HG03280 (cell line): Measurements from ENCODE around the gene TRIM9.
"Not testable (repeated sequence)": the region's sequence is repeated elsewhere in the genome, so short reads cannot be mapped to it uniquely, and the experiment has no call there.

Experiments used
- ATAC-seq: cut with Tn5 transposase; IDR thresholded peaks from one replicate; pipeline ENCODE4 v1.9.1; 2021; ENCODE audit warnings: mild to moderate bottlenecking, moderate library complexity; ENCODE audit not compliant: unreplicated experiment

The TRIM9 gene

GRCh38 chr14:50967790-50968189, 127.1 kb downstream of the TRIM9 start:
- ATAC-seq: no peak

- no peak for ATAC-seq
Measured at GRCh38 chr14:50967103-50967502, 127.8 kb downstream of the TRIM9 start.

- ATAC-seq: no peak
Measured at GRCh38 chr14:50964683-50965390, 130.1 kb downstream of the TRIM9 start.

GRCh38 chr14:50963919-50964318, 131.0 kb downstream of the TRIM9 start:
- ATAC-seq: no peak

- ATAC-seq: no peak
Measured at GRCh38 chr14:50961605-50962221, 133.2 kb downstream of the TRIM9 start.

- no peak for ATAC-seq
Measured at GRCh38 chr14:50957296-50957695, 137.6 kb downstream of the TRIM9 start.

DNA sequence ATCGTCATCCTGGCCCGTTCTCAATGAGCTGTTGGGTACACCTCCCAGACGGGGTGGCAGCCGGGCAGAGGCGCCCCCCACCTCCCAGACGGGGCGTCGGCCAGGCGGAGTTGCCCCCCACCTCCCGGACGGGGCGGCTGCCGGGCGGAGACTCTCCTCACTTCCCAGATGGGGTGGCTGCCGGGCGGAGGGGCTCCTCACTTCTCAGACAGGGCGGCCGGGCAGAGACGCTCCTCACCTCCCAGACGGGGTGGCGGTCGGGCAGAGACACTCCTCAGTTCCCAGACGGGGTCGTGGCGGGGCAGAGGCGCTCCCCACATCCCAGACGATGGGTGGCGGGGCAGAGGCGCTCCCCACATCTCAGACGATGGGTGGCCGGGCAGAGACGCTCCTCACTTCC, 138.5 kb downstream of the TRIM9 start:
- not testable (repeated sequence) for ATAC-seq

DNA sequence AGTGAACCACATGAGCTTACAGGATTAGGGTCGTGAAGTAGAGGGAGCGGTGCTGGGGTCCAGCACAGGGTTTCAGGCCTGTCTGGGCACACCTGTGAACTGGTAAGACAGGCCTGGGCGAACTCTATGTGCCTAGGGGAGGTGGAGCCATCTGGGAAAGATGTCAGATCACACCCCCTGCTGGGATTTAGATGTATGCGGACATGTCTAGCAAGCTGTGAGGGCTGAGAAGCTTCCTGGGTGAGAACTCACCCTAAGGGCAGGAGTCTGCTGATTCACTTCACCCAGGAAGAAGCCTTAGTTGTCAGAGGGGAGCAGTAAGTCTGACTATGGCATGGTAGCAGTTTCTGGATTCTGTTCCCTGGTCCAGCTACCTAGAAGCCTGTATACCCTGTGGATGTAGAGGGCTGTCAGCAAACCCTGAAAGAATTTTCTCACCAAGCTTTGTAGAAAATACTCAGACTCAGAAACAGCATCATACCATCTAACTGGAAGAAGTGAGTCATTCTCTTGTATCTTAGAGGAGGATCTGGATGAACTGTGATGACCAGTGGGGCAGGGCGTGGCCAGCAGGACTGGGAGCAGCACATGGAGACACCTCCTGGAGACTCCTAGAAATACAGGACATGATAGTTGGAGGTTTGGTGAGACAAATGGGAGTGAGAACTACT, 139.4 kb downstream of the TRIM9 start:
- no peak for ATAC-seq

GRCh38 chr14:50954811-50955372, 140.0 kb downstream of the TRIM9 start:
- ATAC-seq: no peak

DNA sequence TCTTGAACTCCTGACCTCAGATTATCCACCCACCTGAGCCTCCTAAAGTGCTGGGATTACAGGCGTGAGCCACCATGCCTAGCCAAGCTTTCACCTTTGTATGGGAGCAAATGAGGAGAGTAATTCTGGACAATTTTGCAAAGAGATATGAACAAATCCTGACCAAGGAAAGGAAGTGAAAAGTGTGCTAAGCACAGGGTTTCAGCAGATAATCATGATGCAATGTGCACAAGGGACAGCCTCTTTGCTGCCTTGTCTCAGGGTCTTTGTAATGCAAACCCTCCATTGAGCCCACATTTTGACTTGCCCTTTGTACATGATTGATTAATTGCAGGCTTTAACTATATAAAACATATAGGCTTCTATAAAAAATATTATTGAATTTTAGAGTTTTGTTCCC, 141.4 kb downstream of the TRIM9 start:
- ATAC-seq: no peak

DNA sequence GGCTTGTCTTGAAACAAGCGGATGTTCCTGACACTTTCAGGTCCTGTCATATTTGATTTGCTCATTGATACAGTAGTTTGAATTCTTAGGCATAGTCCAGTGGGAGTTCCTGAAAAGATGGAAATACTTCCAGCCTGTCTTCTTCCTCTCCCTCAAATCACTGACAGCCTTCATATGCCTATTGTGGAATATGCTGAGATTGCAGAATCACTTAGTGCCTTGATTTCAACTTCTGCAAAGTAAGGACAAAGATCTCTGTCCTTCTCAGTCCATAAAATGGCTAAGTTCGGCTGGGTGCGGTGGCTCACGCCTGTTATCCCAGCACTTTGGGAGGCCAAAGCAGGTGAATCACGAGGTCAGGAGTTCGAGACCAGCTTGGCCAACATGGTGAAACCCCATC, 143.9 kb downstream of the TRIM9 start:
- no peak for ATAC-seq

DNA sequence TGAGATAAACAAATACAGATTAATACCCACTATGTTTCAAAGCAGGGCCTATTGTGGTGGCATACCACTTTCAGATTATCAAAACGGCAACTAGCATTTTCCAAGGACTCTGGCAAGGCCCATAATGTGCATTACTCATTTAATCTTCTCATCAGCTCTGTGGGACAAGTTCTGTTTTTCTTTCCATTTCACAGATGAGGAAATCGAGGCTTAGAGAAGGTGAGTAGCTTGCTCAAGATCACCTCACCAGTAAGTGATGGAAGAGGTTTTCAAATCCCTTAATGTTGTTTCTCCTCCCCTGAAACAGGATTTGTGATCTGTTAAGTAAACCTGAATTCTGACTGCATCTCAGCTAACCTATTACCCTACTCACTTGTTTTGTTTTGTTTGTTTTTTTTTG, 146.7 kb downstream of the TRIM9 start:
- no peak for ATAC-seq

DNA sequence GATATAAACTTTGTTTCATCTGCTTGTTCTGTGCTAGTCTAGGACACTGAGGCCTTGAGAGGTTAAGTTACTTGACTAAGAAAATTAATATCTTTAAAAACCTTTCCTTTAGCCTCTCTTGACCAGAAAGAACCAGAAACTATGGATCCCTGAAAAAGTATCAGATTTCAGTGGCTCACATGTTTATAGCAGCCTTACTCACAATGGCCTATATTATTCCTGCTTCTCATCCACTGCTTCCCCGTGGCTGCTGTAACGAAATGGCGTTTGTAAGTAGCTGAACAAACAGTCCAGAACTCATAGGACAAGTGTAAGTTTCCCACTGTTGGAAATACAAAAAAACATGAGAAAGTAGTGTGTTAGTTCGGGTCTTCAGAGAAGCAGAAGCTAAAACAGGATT, 147.5 kb downstream of the TRIM9 start:
- no peak for ATAC-seq

DNA sequence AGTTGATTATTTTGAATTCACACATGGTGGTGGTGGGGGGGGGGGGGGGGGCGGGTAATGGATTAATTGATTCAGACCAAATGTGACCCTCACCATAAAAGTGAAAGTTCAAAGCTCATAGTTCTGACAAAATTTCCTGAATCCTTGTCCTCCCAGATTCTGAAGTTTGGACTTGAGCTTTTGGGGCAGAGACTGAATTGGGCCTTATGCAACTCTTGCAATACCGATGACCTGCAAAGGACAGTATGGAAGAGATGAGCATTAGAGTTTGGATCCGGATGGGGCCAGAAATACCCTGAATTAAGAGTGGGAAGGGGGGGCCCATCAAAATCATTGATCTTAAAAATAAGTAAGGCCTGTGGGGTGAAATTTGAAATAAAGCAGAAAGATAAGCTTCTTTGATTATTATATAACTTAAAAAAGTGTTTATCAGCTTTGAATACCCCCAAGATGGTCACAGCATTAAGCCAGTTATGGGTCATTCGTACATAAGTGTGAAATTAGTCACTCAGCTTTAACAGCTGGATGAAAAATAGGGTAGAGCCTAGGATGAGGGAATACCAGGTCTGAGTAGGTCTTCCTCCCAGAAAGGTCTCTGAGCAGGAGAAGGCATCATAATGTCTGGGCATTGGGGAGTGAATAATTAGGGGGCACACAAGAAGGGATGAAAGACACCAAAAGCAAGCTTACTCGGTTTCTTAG, 148.5 kb downstream of the TRIM9 start:
- ATAC-seq: no peak

- no peak for ATAC-seq
Measured at GRCh38 chr14:50944647-50945413, 150.1 kb downstream of the TRIM9 start.

GRCh38 chr14:50943943-50944646, 150.8 kb downstream of the TRIM9 start, which contains the start of gene PYGL:
TSS of gene PYGL (minus strand) at chr14:50944483. CDS start at chr14:50944403, 80 bp downstream.
- no peak for ATAC-seq

- no peak for ATAC-seq
Measured at GRCh38 chr14:50943261-50943942, 151.5 kb downstream of the TRIM9 start.

- not testable (repeated sequence) for ATAC-seq
Measured at GRCh38 chr14:50941638-50942037, 153.3 kb downstream of the TRIM9 start.

DNA sequence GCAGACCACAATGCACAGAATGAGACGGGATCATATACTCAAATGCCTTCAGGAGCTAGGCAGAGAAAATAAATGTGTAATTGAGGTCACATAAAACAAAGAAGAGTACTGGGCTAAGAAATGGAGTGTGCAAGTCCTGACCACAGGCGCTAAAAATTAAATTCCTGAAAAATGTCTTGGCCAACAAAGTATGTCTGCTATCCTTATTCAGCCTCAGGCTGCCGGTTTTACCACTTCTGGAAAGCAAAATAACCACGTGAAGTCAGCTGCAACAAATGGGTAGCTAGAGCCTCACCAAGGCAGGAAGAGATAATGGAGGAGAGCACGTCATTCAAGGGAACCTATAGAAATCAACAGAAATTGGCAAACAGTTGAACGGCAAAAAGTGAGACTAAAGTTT, 153.8 kb downstream of the TRIM9 start:
- no peak for ATAC-seq
